Measurements from ENCODE around the gene MAP1LC3B. TPM values are rescaled to one million over a fixed set of nuclear protein-coding genes. Genes with fewer than 3 reads are reported as not detected.

MAP1LC3B gene
- total RNA-seq, 2 experiments from 2014 or later: 49.7 to 62.1 TPM

DNA sequence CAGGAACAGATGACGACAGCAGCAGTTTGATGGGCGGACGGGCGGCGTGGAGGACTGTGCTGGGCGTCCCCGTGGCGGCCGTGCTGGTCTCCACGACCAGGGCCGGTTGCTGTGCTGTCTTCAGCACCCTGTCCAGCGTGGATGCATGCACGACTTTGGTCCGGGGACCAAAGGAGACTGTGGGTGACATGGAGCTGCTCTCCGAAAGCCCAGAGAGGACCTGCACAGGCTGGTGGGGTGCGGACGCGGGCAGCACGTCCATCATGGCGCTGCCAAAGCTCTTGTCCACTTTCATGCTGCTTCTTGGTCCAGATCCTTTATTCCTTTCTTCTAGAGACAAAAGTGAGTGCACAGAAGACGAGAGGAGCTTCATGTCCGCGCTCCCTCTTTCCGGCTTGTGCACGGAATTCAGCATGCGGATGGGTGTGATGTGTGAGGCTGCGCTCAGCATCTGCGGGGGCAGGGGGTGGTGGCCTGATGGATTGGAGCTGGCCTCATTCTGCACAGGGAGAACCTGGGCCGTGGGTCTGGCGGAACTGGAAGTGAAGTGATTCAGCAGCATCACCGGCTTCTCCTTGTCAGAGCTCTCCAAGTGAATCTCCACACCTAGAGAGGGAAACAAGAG, 20.3 kb downstream of the MAP1LC3B start:
- Mint-ChIP-seq H3K27ac (no peak overlapping the region), H3K27me3 (no peaks in the 10 kb centered on the region), H3K4me3 (no peak overlapping the region), H3K9me3 (ENCODE audit: low read depth) (no peaks in the 10 kb centered on the region), H3K4me1 (peaks cover under 1% of the 10 kb centered on the region), H3K36me3 (ENCODE audit: low read depth) (peaks cover 27% of the 10 kb centered on the region)
- POLR2A ChIA-PET: no interaction called here
- ATAC-seq (no peak), DNase-seq (no peak)
- CTCF ChIA-PET: interaction anchor here (0.6 to 1.5 kb wide), 2 partner anchors 9 to 24 kb away, joined by 3 to 4 read pairs; no protein-coding TSS in a partner anchor
- intact Hi-C loops (cut with DNase I, micrococcal nuclease): no loop called here

- H3K9me3 Mint-ChIP-seq (ENCODE audit: low read depth): no peaks in the 10 kb centered on the region
- CTCF ChIA-PET: interaction anchor here (1.5 kb wide), 1 partner anchor 25 kb away, joined by 3 read pairs; no protein-coding TSS in a partner anchor
- H3K4me1 Mint-ChIP-seq: no peaks in the 10 kb centered on the region
- DNase-seq (no peak), ATAC-seq (no peak)
- no peaks in the 10 kb centered on the region for H3K27me3 Mint-ChIP-seq
- no peak overlapping the region for H3K27ac Mint-ChIP-seq
- intact Hi-C loops (cut with DNase I, micrococcal nuclease): no loop called here
- POLR2A ChIA-PET: no interaction called here
- H3K36me3 Mint-ChIP-seq (ENCODE audit: low read depth): peaks cover 27% of the 10 kb centered on the region
- no peak overlapping the region for H3K4me3 Mint-ChIP-seq
Observed at GRCh38 chr16:87412996-87413421, 20.9 kb downstream of the MAP1LC3B start.

DNA sequence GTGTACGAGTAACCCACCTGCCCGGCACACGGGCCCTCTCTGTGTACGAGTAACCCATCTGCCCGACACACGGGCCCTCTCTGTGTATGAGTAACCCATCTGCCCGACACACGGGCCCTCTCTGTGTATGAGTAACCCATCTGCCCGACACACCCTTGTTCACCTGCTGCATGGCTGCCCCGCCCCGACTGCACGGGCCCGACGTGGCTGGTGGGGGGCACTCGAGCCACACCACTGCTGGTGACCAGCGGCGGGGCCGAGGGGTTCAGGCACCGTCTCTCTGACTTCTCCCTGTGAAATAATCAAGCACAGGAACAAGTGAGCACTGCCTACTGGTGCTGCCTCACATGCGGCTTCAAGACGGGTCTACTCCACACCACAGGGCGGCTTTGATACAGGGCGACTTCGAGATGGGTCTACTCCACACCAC, 22.1 kb downstream of the MAP1LC3B start:
- Mint-ChIP-seq H3K36me3 (ENCODE audit: low read depth) (peaks cover 28% of the 10 kb centered on the region), H3K27ac (no peak overlapping the region), H3K9me3 (ENCODE audit: low read depth) (no peaks in the 10 kb centered on the region), H3K4me3 (no peak overlapping the region), H3K4me1 (no peaks in the 10 kb centered on the region), H3K27me3 (no peaks in the 10 kb centered on the region)
- CTCF ChIA-PET: interaction anchor here (1.6 kb wide), 1 partner anchor 222 kb away, joined by 7 read pairs; no protein-coding TSS in a partner anchor
- intact Hi-C loops (cut with DNase I, micrococcal nuclease): no loop called here
- POLR2A ChIA-PET: no interaction called here
- ATAC-seq (peak; percentile 70), DNase-seq (peak; percentile 41)

DNA sequence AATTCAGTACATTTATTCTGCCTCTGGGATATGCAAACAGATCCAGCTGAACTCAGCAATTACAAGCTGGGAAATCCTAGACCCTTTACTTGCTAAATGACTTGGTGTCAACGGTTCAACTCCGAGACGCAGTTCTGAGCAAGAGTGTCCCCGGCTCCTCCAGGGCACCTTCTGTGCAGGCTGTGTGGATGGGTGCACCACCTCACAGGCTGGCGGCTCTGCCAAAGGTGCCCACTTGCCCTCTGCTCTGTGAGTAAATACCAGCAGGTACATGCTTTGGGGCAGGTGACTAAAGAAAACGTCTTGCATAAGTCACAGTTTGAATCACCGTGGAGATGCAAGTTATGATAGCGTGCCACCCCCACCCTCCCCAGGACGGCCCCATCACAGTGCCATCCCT, 23.3 kb downstream of the MAP1LC3B start:
- Mint-ChIP-seq H3K4me3 (no peak overlapping the region), H3K36me3 (ENCODE audit: low read depth) (peaks cover 26% of the 10 kb centered on the region), H3K4me1 (no peaks in the 10 kb centered on the region), H3K27me3 (no peaks in the 10 kb centered on the region), H3K9me3 (ENCODE audit: low read depth) (no peaks in the 10 kb centered on the region), H3K27ac (no peak overlapping the region)
- ChIA-PET CTCF (interaction anchor here (0.9 to 1.6 kb wide), 2 partner anchors 98 to 221 kb away, joined by 3 to 7 read pairs; partner anchors contain the start of gene C16orf95), POLR2A (no interaction called here)
- no peak for ATAC-seq
- DNase-seq: no peak
- intact Hi-C loops (cut with DNase I, micrococcal nuclease): loop anchor here (5.0 kb wide), 1 partner anchor 127 kb away; no protein-coding TSS in a partner anchor

GRCh38 chr16:87416826-87417527, 24.8 kb downstream of the MAP1LC3B start:
- no peak for ATAC-seq
- H3K9me3 Mint-ChIP-seq (ENCODE audit: low read depth): no peaks in the 10 kb centered on the region
- H3K27ac Mint-ChIP-seq: no peak overlapping the region
- peaks cover 23% of the 10 kb centered on the region for H3K36me3 Mint-ChIP-seq (ENCODE audit: low read depth)
- intact Hi-C loops (cut with DNase I, micrococcal nuclease): loop anchor here (1.0 to 5.0 kb wide), 2 partner anchors 125 to 218 kb away; no protein-coding TSS in a partner anchor
- H3K4me1 Mint-ChIP-seq: no peaks in the 10 kb centered on the region
- peak; percentile 67 for DNase-seq
- ChIA-PET CTCF (interaction anchor here (0.6 to 2.1 kb wide), 9 partner anchors 9 to 219 kb away, joined by 3 to 16 read pairs (median 3); no protein-coding TSS in a partner anchor), POLR2A (interaction anchor here (0.6 kb wide), 1 partner anchor 381 kb away, joined by 4 read pairs; no protein-coding TSS in a partner anchor)
- H3K4me3 Mint-ChIP-seq: no peak overlapping the region
- H3K27me3 Mint-ChIP-seq: no peaks in the 10 kb centered on the region

DNA sequence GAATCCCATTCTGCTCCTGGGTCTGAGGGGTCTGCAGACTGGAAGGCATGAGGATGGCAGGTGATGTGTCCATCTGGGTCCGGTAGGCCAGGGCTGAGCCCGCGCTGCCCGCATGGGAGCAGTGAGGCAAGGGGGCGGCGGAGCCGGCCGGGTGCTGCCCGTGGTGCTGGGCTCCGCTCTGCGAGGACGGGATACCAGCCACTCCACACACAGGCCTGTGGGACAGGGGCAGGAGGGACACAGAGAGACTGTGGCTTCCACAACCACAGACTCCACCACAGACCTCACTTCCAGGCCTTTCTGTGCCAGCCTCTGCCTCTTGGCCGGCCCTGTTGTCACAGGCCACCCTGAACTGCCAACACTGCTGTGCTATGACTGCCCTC, 25.4 kb downstream of the MAP1LC3B start:
- POLR2A ChIA-PET: interaction anchor here (0.6 kb wide), 1 partner anchor 381 kb away, joined by 4 read pairs; no protein-coding TSS in a partner anchor
- no peak for DNase-seq
- no peaks in the 10 kb centered on the region for H3K27me3 Mint-ChIP-seq
- ATAC-seq: no peak
- intact Hi-C loops (cut with DNase I, micrococcal nuclease): loop anchor here (5.0 kb wide), 1 partner anchor 125 kb away; no protein-coding TSS in a partner anchor
- H3K4me3 Mint-ChIP-seq: no peak overlapping the region
- CTCF ChIA-PET: interaction anchor here (0.6 to 2.1 kb wide), 4 partner anchors 23 to 218 kb away, joined by 3 to 16 read pairs (median 4); no protein-coding TSS in a partner anchor
- no peaks in the 10 kb centered on the region for H3K4me1 Mint-ChIP-seq
- peaks cover 20% of the 10 kb centered on the region for H3K36me3 Mint-ChIP-seq (ENCODE audit: low read depth)
- H3K27ac Mint-ChIP-seq: no peak overlapping the region
- H3K9me3 Mint-ChIP-seq (ENCODE audit: low read depth): no peaks in the 10 kb centered on the region

DNA sequence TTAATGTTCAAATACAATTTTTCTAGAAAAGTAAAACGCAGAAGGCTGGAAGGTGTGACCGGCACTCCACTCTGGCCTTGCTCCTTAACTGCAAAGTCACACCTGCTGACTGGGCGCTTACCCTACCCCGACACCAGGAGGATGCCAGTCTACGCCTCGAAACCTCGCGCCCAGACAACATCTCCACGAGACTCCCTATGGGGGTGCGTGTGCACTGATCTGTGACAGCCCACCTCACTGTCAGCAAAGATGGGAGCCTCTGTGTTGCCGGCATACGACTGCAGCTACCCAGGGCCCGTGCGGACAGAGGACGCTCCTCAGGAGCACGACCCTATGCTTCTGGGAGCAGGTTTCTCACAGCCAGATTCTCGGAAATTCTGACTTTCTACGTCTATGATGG, 26.1 kb downstream of the MAP1LC3B start:
- intact Hi-C loops (cut with DNase I, micrococcal nuclease): loop anchor here (5.0 kb wide), 1 partner anchor 124 kb away; no protein-coding TSS in a partner anchor
- Mint-ChIP-seq H3K36me3 (ENCODE audit: low read depth) (peaks cover 24% of the 10 kb centered on the region), H3K27ac (no peak overlapping the region), H3K4me3 (no peak overlapping the region), H3K9me3 (ENCODE audit: low read depth) (no peaks in the 10 kb centered on the region), H3K27me3 (no peaks in the 10 kb centered on the region), H3K4me1 (no peaks in the 10 kb centered on the region)
- ChIA-PET POLR2A (no interaction called here), CTCF (interaction anchor here (2.1 kb wide), 1 partner anchor 218 kb away, joined by 16 read pairs; no protein-coding TSS in a partner anchor)
- DNase-seq (no peak), ATAC-seq (no peak)

DNA sequence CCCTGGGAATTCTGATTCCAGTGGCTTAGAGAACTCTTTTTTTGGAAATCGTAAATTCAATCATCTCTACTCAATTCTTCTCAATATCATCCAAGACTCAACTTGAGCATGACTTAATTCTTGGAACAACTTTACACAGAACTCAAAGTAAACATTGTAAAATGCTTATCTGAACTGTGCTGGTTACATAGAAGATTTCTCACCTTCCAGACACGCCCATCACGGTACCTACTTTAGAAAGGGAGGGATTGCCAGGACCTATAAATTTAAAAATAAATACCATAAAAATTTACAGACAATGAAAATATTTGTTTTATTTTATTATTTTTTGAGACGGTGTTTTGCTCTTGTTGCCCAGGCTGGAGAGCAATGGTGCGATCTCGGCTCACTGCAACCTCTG, 26.5 kb downstream of the MAP1LC3B start:
- Mint-ChIP-seq H3K27me3 (no peaks in the 10 kb centered on the region), H3K9me3 (ENCODE audit: low read depth) (no peaks in the 10 kb centered on the region), H3K36me3 (ENCODE audit: low read depth) (peaks cover 24% of the 10 kb centered on the region), H3K4me3 (no peak overlapping the region), H3K27ac (no peak overlapping the region), H3K4me1 (no peaks in the 10 kb centered on the region)
- no peak for DNase-seq
- POLR2A ChIA-PET: no interaction called here
- intact Hi-C loops (cut with DNase I, micrococcal nuclease): loop anchor here (5.0 kb wide), 1 partner anchor 124 kb away; no protein-coding TSS in a partner anchor
- CTCF ChIA-PET: interaction anchor here (0.6 kb wide), 1 partner anchor 134 kb away, joined by 3 read pairs; no protein-coding TSS in a partner anchor
- ATAC-seq: no peak

DNA sequence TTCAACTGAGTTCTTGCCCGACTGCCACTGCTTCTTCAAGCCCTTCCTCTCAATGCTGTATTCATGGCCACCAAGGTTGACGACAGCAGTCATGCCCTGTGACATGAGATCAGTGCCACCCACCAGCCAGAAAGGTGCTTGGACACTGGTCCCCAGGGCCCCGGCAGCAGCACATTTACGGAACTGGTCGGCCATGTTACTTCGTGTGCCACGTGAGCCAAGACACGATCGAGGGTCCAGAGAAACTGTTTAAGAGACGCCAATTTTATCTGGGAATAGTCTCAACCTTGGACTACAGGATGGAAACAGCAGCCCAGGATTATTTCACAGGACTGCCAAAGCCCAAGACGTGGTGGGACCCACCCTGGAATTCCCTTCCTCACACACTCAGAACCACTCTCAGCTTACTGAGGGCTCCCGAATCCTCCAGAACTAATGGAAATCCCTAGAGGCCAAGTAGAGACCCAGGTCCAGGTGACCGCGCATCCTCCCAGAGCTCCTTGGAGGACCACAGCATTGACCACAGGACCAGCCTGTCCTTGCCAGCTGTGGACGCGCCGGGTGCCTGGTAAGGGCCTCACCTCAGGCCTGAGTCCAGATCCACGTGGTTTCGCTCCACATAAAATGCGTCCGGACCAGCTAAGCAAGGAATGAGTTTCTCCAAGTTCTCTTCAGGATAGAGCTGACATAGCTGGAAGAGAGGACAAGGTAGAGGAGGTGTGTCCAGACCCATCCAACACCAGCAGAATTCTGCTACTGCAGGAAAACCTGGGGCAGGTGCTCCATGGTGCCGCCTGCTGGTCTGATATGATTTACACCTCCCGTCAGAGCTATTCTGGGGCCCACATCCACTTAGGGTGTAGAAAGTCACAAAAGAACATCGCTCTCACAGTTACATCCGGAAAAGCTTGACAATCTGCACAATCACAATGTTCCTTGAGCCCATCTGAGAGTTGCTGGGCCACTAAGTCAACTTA, 28.2 kb downstream of the MAP1LC3B start:
- no peaks in the 10 kb centered on the region for H3K27me3 Mint-ChIP-seq
- ATAC-seq (no peak), DNase-seq (no peak)
- CTCF ChIA-PET: interaction anchor here (0.5 to 1.0 kb wide), 2 partner anchors 216 to 331 kb away, joined by 3 to 8 read pairs; no protein-coding TSS in a partner anchor
- no peak overlapping the region for H3K27ac Mint-ChIP-seq
- no peaks in the 10 kb centered on the region for H3K4me1 Mint-ChIP-seq
- H3K9me3 Mint-ChIP-seq (ENCODE audit: low read depth): no peaks in the 10 kb centered on the region
- POLR2A ChIA-PET: no interaction called here
- H3K4me3 Mint-ChIP-seq: no peak overlapping the region
- intact Hi-C loops (cut with DNase I, micrococcal nuclease): no loop called here
- H3K36me3 Mint-ChIP-seq (ENCODE audit: low read depth): peaks cover 24% of the 10 kb centered on the region

DNA sequence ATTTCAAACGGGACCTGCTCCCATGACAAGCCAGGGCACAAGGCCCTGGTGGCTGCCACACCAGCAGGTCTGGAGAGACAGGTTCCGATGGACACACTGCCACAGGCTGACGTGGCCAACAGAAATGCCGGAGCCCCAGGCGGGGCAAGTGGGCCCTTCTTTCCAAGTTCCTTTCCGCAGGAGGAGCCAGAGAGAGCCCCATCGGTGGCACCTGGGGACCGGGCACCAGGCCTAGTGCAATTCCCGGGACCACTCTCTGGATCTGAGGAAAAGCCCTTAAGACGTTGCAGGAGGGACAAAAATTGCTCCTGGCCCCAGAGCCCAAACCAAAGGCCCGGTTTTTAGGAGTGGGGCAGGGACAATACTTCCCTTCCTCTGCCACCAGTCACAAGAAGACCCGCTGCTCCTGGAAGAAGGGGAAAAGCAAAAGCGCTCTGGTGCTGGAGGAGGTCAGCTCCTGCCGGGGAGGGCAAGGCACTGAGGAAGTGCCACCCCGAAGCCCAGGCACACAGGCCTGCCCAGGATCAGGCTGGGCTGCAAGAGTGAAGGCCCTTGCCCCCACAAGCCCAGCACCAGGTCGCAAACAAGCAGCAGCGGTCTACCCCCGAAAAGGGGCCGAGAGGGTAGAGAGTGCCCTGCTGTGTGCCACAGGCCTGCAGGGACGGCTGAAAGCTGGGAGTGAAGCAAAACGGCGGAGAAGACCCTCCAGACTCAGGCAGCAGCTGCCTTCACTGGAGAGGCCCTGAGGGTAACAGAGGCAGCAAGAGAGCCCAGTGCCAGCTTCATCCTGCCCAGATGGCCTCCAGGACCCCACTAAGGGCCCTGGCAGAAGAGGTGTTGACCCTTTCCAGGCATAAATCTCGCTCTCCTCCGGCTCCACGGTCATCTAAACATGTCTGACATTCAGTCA, 29.1 kb downstream of the MAP1LC3B start:
- Mint-ChIP-seq H3K4me1 (no peaks in the 10 kb centered on the region), H3K27ac (no peak overlapping the region), H3K9me3 (ENCODE audit: low read depth) (no peaks in the 10 kb centered on the region), H3K27me3 (no peaks in the 10 kb centered on the region), H3K36me3 (ENCODE audit: low read depth) (peaks cover 19% of the 10 kb centered on the region), H3K4me3 (no peak overlapping the region)
- intact Hi-C loops (cut with DNase I, micrococcal nuclease): no loop called here
- no peak for DNase-seq
- no peak for ATAC-seq
- CTCF ChIA-PET: interaction anchor here (0.5 to 1.0 kb wide), 3 partner anchors 9 to 330 kb away, joined by 3 to 8 read pairs (median 4); no protein-coding TSS in a partner anchor
- POLR2A ChIA-PET: interaction anchor here (0.6 kb wide), 1 partner anchor 37 kb away, joined by 6 read pairs; no protein-coding TSS in a partner anchor
